Neural progenitor cell (in vitro differentiated cells): ENCODE measurements around the gene INPP4A. TPM values are rescaled to one million over a fixed set of nuclear protein-coding genes. Genes with fewer than 3 reads are reported as not detected.

Source experiments
- DNase-seq: peaks from one replicate; pipeline ENCODE4 v3.0.0-alpha.2; 2016; ENCODE audit warnings: low spot score
- H2AFZ ChIP-seq: fragments of 200-600 bp; sonication (generic); replicated peaks from 2 replicates; pipeline ENCODE4 v1.6.1; 2016; ENCODE audit warnings: antibody characterized with exemption
- H3F3A ChIP-seq: fragments of 200-600 bp; sonication (generic); 2 replicates; pipeline ENCODE4 v1.6.1; 2016; ENCODE audit warnings: antibody characterized with exemption, low read depth
- H3K27ac ChIP-seq: fragments of 200-600 bp; sonication (generic); 2 replicates; pipeline ENCODE4 v1.5.1; 2016; ENCODE audit warnings: mild to moderate bottlenecking
- H3K27me3 ChIP-seq: fragments of 200-600 bp; sonication (generic); 2 replicates; pipeline ENCODE4 v1.6.1; 2016; ENCODE audit warnings: mild to moderate bottlenecking, moderate library complexity
- H3K36me3 ChIP-seq: fragments of 200-600 bp; sonication (generic); 2 replicates; pipeline ENCODE4 v1.5.1; 2016
- H3K4me1 ChIP-seq: fragments of 200-600 bp; sonication (generic); 2 replicates; pipeline ENCODE4 v1.6.1; 2016; ENCODE audit warnings: mixed run types
- H3K4me2 ChIP-seq: fragments of 200-600 bp; sonication (generic); 2 replicates; pipeline ENCODE4 v1.6.1; 2016
- H3K4me3 ChIP-seq: fragments of 200-600 bp; sonication (generic); 2 replicates; pipeline ENCODE4 v1.5.1; 2016
- H3K79me2 ChIP-seq: fragments of 200-600 bp; sonication (generic); 2 replicates; pipeline ENCODE4 v1.6.1; 2016; ENCODE audit warnings: low read depth
- H3K9ac ChIP-seq: fragments of 200-600 bp; sonication (generic); 2 replicates; pipeline ENCODE4 v1.6.1; 2016
- H3K9me3 ChIP-seq: fragments of 200-600 bp; sonication (generic); 2 replicates; pipeline ENCODE4 v1.5.1; 2016; ENCODE audit warnings: low read depth
- H4K20me1 ChIP-seq: fragments of 200-600 bp; sonication (generic); 2 replicates; pipeline ENCODE4 v1.6.1; 2016; ENCODE audit warnings: low read depth
- H3K27ac Mint-ChIP-seq: 3 replicates; pipeline ENCODE4 v1.8.0; 2021; ENCODE audit warnings: mixed read lengths
- H3K27me3 Mint-ChIP-seq: 2 replicates; pipeline ENCODE4 v1.8.0; 2022; ENCODE audit warnings: low read depth, mild to moderate bottlenecking, inconsistent platforms, moderate library complexity, mixed read lengths; ENCODE audit not compliant: insufficient read depth
- H3K36me3 Mint-ChIP-seq: 3 replicates; pipeline ENCODE4 v1.8.0; 2021; ENCODE audit warnings: mixed read lengths
- H3K4me1 Mint-ChIP-seq: 3 replicates; pipeline ENCODE4 v1.8.0; 2021; ENCODE audit warnings: mixed read lengths
- H3K4me3 Mint-ChIP-seq: 3 replicates; pipeline ENCODE4 v1.8.0; 2021; ENCODE audit warnings: mild to moderate bottlenecking, moderate library complexity, mixed read lengths
- H3K9me3 Mint-ChIP-seq: 3 replicates; pipeline ENCODE4 v1.8.0; 2020; ENCODE audit warnings: mixed read lengths
- EZH2 ChIP-seq: fragments of 200-600 bp; sonication (generic); IDR thresholded peaks from 2 replicates; pipeline ENCODE4 v1.6.1; 2017; ENCODE audit warnings: antibody characterized with exemption, mild to moderate bottlenecking, moderate library complexity
- EZH2phosphoT487 ChIP-seq: fragments of 200-600 bp; sonication (generic); IDR thresholded peaks from 2 replicates; pipeline ENCODE4 v1.6.1; 2017; ENCODE audit warnings: antibody characterized with exemption
- total RNA-seq: library from RNA; depleted of rRNA; stranded (reverse); fragments of >200 nt; gene quantifications from 2 replicates; pipeline ENCODE4 v1.2.3, GENCODE V29; 2015; ENCODE audit warnings: low replicate concordance
- TF ChIP-seq, protein P1 (sequence below): fragments of 200-600 bp; sonication (generic); IDR thresholded peaks from 2 replicates; pipeline ENCODE4 v1.5.1; 2017; ENCODE audit warnings: antibody characterized with exemption, mild to moderate bottlenecking

Gene INPP4A
- total RNA-seq, 1 donor from 2014 or later = 35.1 TPM

DNA sequence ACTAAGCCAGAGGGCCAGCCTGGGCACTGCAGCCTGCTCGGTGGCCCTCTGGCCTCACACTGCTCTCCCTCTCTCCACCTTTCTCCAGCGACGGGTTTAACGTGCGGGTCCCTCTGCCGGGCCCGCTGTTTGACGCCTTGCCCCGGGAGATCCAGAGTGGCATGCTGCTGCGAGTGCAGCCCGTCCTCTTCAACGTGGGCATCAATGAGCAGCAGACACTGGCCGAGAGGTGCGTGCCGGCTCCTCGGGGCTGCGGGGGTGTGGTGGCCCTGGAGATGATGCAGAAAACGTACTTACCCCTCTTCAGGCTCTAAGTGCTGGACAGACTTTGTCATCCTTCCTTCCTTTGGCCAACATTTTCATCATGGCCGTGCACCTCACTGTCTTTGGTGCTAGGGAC lies 121.3 kb downstream of the INPP4A start:
- no peak overlapping the region for H3K9ac ChIP-seq
- Mint-ChIP-seq H3K27me3 (peaks cover 5% of the 10 kb centered on the region), H3K4me3 (no peak overlapping the region), H3K36me3 (peaks cover 10% of the 10 kb centered on the region), H3K27ac (no peak overlapping the region), H3K4me1 (no peaks in the 10 kb centered on the region), H3K9me3 (no peaks in the 10 kb centered on the region)
- H3K4me2 ChIP-seq = no peak overlapping the region
- H3K4me1 ChIP-seq = no peaks in the 10 kb centered on the region
- H2AFZ ChIP-seq = no peak overlapping the region
- no peaks in the 10 kb centered on the region for H3K79me2 ChIP-seq
- no peaks in the 10 kb centered on the region for H3K9me3 ChIP-seq
- no peaks in the 10 kb centered on the region for H3K27me3 ChIP-seq
- no peak for DNase-seq
- TF ChIP-seq, protein P1, sequence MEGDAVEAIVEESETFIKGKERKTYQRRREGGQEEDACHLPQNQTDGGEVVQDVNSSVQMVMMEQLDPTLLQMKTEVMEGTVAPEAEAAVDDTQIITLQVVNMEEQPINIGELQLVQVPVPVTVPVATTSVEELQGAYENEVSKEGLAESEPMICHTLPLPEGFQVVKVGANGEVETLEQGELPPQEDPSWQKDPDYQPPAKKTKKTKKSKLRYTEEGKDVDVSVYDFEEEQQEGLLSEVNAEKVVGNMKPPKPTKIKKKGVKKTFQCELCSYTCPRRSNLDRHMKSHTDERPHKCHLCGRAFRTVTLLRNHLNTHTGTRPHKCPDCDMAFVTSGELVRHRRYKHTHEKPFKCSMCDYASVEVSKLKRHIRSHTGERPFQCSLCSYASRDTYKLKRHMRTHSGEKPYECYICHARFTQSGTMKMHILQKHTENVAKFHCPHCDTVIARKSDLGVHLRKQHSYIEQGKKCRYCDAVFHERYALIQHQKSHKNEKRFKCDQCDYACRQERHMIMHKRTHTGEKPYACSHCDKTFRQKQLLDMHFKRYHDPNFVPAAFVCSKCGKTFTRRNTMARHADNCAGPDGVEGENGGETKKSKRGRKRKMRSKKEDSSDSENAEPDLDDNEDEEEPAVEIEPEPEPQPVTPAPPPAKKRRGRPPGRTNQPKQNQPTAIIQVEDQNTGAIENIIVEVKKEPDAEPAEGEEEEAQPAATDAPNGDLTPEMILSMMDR = no peak
- TF ChIP-seq EZH2 = no peak
- TF ChIP-seq EZH2phosphoT487 = no peak
- H3K4me3 ChIP-seq = no peak overlapping the region
- H3K27ac ChIP-seq = no peak overlapping the region
- H4K20me1 ChIP-seq = no peaks in the 10 kb centered on the region
- H3F3A ChIP-seq = no peaks in the 10 kb centered on the region
- H3K36me3 ChIP-seq = no peaks in the 10 kb centered on the region

GRCh38 chr2:98568161-98568956 lies 123.7 kb downstream of the INPP4A start:
- Mint-ChIP-seq H3K4me3 (no peak overlapping the region), H3K4me1 (no peaks in the 10 kb centered on the region)
- H3K36me3 ChIP-seq = no peaks in the 10 kb centered on the region

GRCh38 chr2:98569197-98569793 lies 124.6 kb downstream of the INPP4A start:
- Histone ChIP-seq H3F3A (no peaks in the 10 kb centered on the region), H3K9ac (no peak overlapping the region), H2AFZ (no peak overlapping the region), H3K4me2 (no peak overlapping the region), H3K4me1 (no peaks in the 10 kb centered on the region), H3K27ac (no peak overlapping the region), H3K4me3 (no peak overlapping the region), H3K27me3 (no peaks in the 10 kb centered on the region), H4K20me1 (no peaks in the 10 kb centered on the region), H3K36me3 (no peaks in the 10 kb centered on the region), H3K9me3 (no peaks in the 10 kb centered on the region), H3K79me2 (no peaks in the 10 kb centered on the region)
- peak; percentile 59 for DNase-seq
- H3K4me3 Mint-ChIP-seq = no peak overlapping the region
- no peak overlapping the region for H3K27ac Mint-ChIP-seq
- H3K27me3 Mint-ChIP-seq = peaks cover 5% of the 10 kb centered on the region
- H3K4me1 Mint-ChIP-seq = no peaks in the 10 kb centered on the region
- no peaks in the 10 kb centered on the region for H3K9me3 Mint-ChIP-seq
- H3K36me3 Mint-ChIP-seq = peaks cover 16% of the 10 kb centered on the region
- TF ChIP-seq EZH2 (no peak), EZH2phosphoT487 (no peak)
- TF ChIP-seq, protein P1 = peak; percentile 90

More at GRCh38 chr2:98568161-98568956, 123.7 kb downstream of the INPP4A start:
- H2AFZ ChIP-seq = no peak overlapping the region
- Mint-ChIP-seq H3K27ac (no peak overlapping the region), H3K36me3 (peaks cover 12% of the 10 kb centered on the region), H3K27me3 (peaks cover 5% of the 10 kb centered on the region), H3K9me3 (no peaks in the 10 kb centered on the region)
- H3K4me1 ChIP-seq = no peaks in the 10 kb centered on the region
- no peak overlapping the region for H3K4me2 ChIP-seq
- H3K9ac ChIP-seq = no peak overlapping the region
- no peak for DNase-seq
- no peaks in the 10 kb centered on the region for H3K79me2 ChIP-seq
- no peak overlapping the region for H3K27ac ChIP-seq
- no peaks in the 10 kb centered on the region for H3K9me3 ChIP-seq
- no peak overlapping the region for H3K4me3 ChIP-seq
- no peaks in the 10 kb centered on the region for H4K20me1 ChIP-seq
- H3F3A ChIP-seq = no peaks in the 10 kb centered on the region
- H3K27me3 ChIP-seq = no peaks in the 10 kb centered on the region
- TF ChIP-seq EZH2 (no peak), EZH2phosphoT487 (no peak)
- TF ChIP-seq, protein P1 = no peak
